PC-3 (cell line): ENCODE results near the gene IL1B. TPM values are rescaled to one million over a fixed set of nuclear protein-coding genes. Genes with fewer than 3 reads are reported as not detected.

Experiments
- ATAC-seq: fragments of 200-7000 bp; cut with Tn5 transposase; 2 replicates; pipeline ENCODE4 v1.9.1; 2020; ENCODE audit warnings: mild to moderate bottlenecking, moderate library complexity
- BruUV-seq: library from RNA; stranded (reverse); fragments of 400-500 nt; replicated peaks from 2 replicates; lab custom pipeline; 2021; lab: Mats Ljungman, UMichigan
- CTCF ChIA-PET: fragments of 300-600 bp; sonication (Branson Sonifier 250); formaldehyde crosslinking; loops from one replicate; lab custom pipeline; 2022; ENCODE audit warnings: antibody characterized with exemption; lab: Charles Lee
- POLR2A ChIA-PET: fragments of 300-600 bp; sonication (Branson Sonifier 250); formaldehyde crosslinking; loops from one replicate; lab custom pipeline; 2022; ENCODE audit warnings: antibody characterized with exemption; ENCODE audit not compliant: unreplicated experiment; lab: Charles Lee
- DNase-seq: peaks from one replicate; pipeline ENCODE4 v3.0.0-alpha.2; 2015
- H2AFZ ChIP-seq: fragments of 300-600 bp; sonication (generic); 2 replicates; pipeline ENCODE4 v1.6.0; 2016; ENCODE audit warnings: antibody characterized with exemption, low read length
- H3F3A ChIP-seq: fragments of 300-600 bp; sonication (generic); one replicate; pipeline ENCODE4 v1.6.0; 2017; ENCODE audit warnings: antibody characterized with exemption, low read length, control low read depth, mild to moderate bottlenecking; ENCODE audit not compliant: unreplicated experiment
- H3K27ac ChIP-seq: fragments of 300-600 bp; sonication (generic); 2 replicates; pipeline ENCODE4 v1.5.1; 2016; ENCODE audit warnings: mild to moderate bottlenecking, low read length
- H3K27me3 ChIP-seq: fragments of 300-600 bp; sonication (generic); 2 replicates; pipeline ENCODE4 v1.6.1; 2016; ENCODE audit warnings: low read length, mixed read lengths
- H3K36me3 ChIP-seq: fragments of 300-600 bp; sonication (generic); 2 replicates; pipeline ENCODE4 v1.6.1; 2016; ENCODE audit warnings: low read depth, mixed run types, low read length, mixed read lengths
- H3K4me1 ChIP-seq: fragments of 300-600 bp; sonication (generic); 2 replicates; pipeline ENCODE4 v1.5.1; 2016; ENCODE audit warnings: low read length; ENCODE audit not compliant: insufficient read depth
- H3K4me2 ChIP-seq: fragments of 300-600 bp; sonication (generic); 2 replicates; pipeline ENCODE4 v1.6.0; 2016; ENCODE audit warnings: low read length
- H3K4me3 ChIP-seq: fragments of 300-600 bp; sonication (generic); 2 replicates; pipeline ENCODE4 v1.5.1; 2016; ENCODE audit warnings: mild to moderate bottlenecking, low read length, mixed read lengths
- H3K79me2 ChIP-seq: fragments of 300-600 bp; sonication (generic); 2 replicates; pipeline ENCODE4 v1.6.1; 2017; ENCODE audit warnings: low read length, mixed read lengths
- H3K9ac ChIP-seq: fragments of 300-600 bp; sonication (generic); 2 replicates; pipeline ENCODE4 v1.6.0; 2016; ENCODE audit warnings: mild to moderate bottlenecking, low read length
- H3K9me2 ChIP-seq: fragments of 300-600 bp; sonication (generic); replicated peaks from 2 replicates; pipeline ENCODE4 v1.6.1; 2016; ENCODE audit warnings: mixed run types, low read length, mixed read lengths
- H3K9me3 ChIP-seq: fragments of 300-600 bp; sonication (generic); 2 replicates; pipeline ENCODE4 v1.6.1; 2016; ENCODE audit warnings: low read length, mixed read lengths
- H4K20me1 ChIP-seq: fragments of 300-600 bp; sonication (generic); 2 replicates; pipeline ENCODE4 v1.6.1; 2016; ENCODE audit warnings: low read length, mixed read lengths
- CTCF ChIP-seq: fragments of 300-600 bp; sonication (generic); conservative IDR thresholded peaks from 2 replicates; pipeline ENCODE4 v1.5.1; 2017; ENCODE audit warnings: antibody characterized with exemption, low read depth, mild to moderate bottlenecking, low read length
- EZH2 ChIP-seq: fragments of 300-600 bp; sonication (generic); IDR thresholded peaks from one replicate; pipeline ENCODE4 v1.6.1; 2017; ENCODE audit warnings: antibody characterized with exemption, mild to moderate bottlenecking, low read length; ENCODE audit not compliant: unreplicated experiment
- EZH2phosphoT487 ChIP-seq: fragments of 300-600 bp; sonication (generic); IDR thresholded peaks from 2 replicates; pipeline ENCODE4 v1.6.1; 2018; ENCODE audit warnings: mild to moderate bottlenecking, antibody characterized with exemption, low read length, borderline replicate concordance
- intact Hi-C: fragments of 100-400 bp; cut with micrococcal nuclease; formaldehyde crosslinking; loops from 2 replicates; pipeline ENCODE4 v1.9.0; 2023
- total RNA-seq: library from RNA; depleted of rRNA; stranded (reverse); fragments of >200 nt; gene quantifications from 2 replicates; pipeline ENCODE4 v1.2.3, GENCODE V29; 2014

Gene IL1B
- total RNA-seq, 1 experiment from 2014 or later, result 67.5 TPM

DNA sequence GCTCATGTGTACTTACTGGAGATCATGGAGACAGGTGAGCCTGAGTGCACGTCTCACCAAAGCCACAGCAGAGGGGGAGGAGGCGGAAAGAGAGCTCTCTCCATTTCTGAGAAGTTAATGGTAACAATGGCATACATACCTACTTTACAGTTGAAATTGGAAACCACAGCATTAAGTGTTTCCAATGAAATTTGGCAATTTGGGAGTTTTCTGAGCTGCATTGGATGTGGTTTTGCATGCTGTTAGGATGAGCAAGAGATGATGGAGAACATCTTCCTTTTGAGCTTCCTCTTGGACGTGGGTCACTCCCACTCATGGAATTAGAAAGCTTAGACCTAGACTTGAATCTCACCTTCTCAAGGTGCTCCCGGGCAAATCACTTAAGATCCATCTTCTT lies 48.9 kb upstream of the IL1B start:
- POLR2A ChIA-PET, result no interaction called here
- no peaks in the 10 kb centered on the region for H3K9me3 ChIP-seq
- H4K20me1 ChIP-seq, result no peaks in the 10 kb centered on the region
- no peak overlapping the region for H3K4me2 ChIP-seq
- intact Hi-C loops, result no loop called here
- no peaks in the 10 kb centered on the region for H3K9me2 ChIP-seq
- CTCF ChIA-PET, result interaction anchor here (2.0 kb wide), 1 partner anchor 135 kb away, joined by 9 read pairs; no protein-coding TSS in a partner anchor
- no peaks in the 10 kb centered on the region for H3K79me2 ChIP-seq
- TF ChIP-seq EZH2phosphoT487 (no peak), CTCF (no peak), EZH2 (no peak)
- no TSS peak for BruUV-seq
- no peaks in the 10 kb centered on the region for H3K27me3 ChIP-seq
- DNase-seq (peak; percentile 22), ATAC-seq (no peak)
- no peak overlapping the region for H3K9ac ChIP-seq
- H3K4me3 ChIP-seq, result no peak overlapping the region
- peaks cover 28% of the 10 kb centered on the region for H3K4me1 ChIP-seq
- H3F3A ChIP-seq, result no peaks in the 10 kb centered on the region
- H2AFZ ChIP-seq, result 0 out of 2 replicates have a peak overlapping the region, but pooled peaks have one; percentile 33
- no peaks in the 10 kb centered on the region for H3K36me3 ChIP-seq
- H3K27ac ChIP-seq, result peak overlapping the region; percentile 15; the same call in 1 of the 2 replicates

DNA sequence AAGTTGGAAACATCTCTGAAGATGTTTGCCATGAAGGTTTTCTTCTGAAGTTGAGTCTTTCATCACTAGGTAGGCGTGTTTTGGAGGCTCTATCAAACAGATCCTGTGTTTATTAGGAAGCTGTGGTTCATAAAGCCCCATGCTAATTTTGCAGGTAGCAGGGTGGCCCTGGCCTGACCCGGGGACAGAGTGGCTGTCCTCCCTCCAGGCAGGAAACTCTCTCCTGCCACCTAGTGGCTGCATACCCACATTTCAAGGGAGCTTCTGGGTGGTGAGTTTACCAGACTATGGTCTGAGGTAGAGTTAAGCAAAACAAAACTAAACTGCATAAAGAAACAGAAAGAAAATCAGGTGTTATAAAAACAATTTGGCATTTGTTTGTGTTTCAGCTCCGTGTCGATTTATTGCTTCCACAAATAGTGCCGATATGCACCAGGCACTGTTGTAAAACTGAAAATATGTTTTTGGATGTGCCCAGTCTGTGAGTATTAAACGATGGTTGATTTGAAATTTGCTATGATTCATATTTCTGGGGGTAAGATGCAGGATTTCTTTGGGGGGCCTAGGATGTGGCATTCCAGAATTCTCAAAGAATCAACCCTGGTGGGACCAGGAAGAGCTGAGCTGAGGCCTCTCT lies 48.4 kb upstream of the IL1B start:
- ATAC-seq (peak; percentile 27; the same call in 1 of the 2 replicates), DNase-seq (peak; percentile 80)
- H2AFZ ChIP-seq, result 0 out of 2 replicates have a peak overlapping the region, but pooled peaks have one; percentile 33
- BruUV-seq, result no TSS peak
- no peaks in the 10 kb centered on the region for H3F3A ChIP-seq
- ChIA-PET CTCF (interaction anchor here (2.0 kb wide), 1 partner anchor 135 kb away, joined by 9 read pairs; no protein-coding TSS in a partner anchor), POLR2A (interaction anchor here (0.6 kb wide), 1 partner anchor 17 kb away, joined by 3 read pairs; no protein-coding TSS in a partner anchor)
- H3K9me2 ChIP-seq, result no peaks in the 10 kb centered on the region
- H3K27ac ChIP-seq, result peak overlapping the region; percentile 31
- intact Hi-C loops, result no loop called here
- H4K20me1 ChIP-seq, result no peaks in the 10 kb centered on the region
- peaks cover 33% of the 10 kb centered on the region for H3K4me1 ChIP-seq
- TF ChIP-seq CTCF (peak; percentile 97), EZH2 (no peak)
- no peaks in the 10 kb centered on the region for H3K79me2 ChIP-seq
- no peaks in the 10 kb centered on the region for H3K36me3 ChIP-seq
- H3K4me3 ChIP-seq, result no peak overlapping the region
- H3K27me3 ChIP-seq, result no peaks in the 10 kb centered on the region
- no peak overlapping the region for H3K4me2 ChIP-seq
- H3K9ac ChIP-seq, result no peak overlapping the region
- H3K9me3 ChIP-seq, result no peaks in the 10 kb centered on the region

DNA sequence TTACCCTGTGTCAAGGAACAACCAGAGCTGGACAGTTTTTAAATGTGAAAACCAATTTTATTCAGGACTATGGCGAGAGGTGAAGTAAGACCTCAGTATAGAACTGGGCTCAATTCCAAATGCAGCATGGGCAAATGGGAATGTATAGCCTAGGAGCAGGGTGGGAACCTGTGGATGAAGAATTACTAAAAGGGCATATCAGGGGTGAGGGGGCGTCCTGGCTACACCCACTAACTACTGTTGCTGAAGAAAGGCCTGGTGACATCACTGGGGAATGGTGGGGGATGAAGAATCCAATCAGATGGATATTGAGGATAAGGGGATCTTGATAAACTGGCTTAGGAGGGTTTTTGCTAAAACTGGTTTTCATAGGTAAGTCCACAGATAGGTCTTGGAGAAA lies 47.1 kb upstream of the IL1B start:
- TF ChIP-seq EZH2phosphoT487 (no peak), CTCF (no peak), EZH2 (no peak)
- H3K4me2 ChIP-seq, result no peak overlapping the region
- H3K9ac ChIP-seq, result no peak overlapping the region
- H4K20me1 ChIP-seq, result no peaks in the 10 kb centered on the region
- H3K9me3 ChIP-seq, result no peaks in the 10 kb centered on the region
- H3K79me2 ChIP-seq, result no peaks in the 10 kb centered on the region
- DNase-seq (no peak), ATAC-seq (no peak)
- POLR2A ChIA-PET, result no interaction called here
- H3K27me3 ChIP-seq, result no peaks in the 10 kb centered on the region
- intact Hi-C loops, result no loop called here
- no peaks in the 10 kb centered on the region for H3K9me2 ChIP-seq
- no TSS peak for BruUV-seq
- no peak overlapping the region for H3K4me3 ChIP-seq
- no peak overlapping the region for H3K27ac ChIP-seq
- no peak overlapping the region for H2AFZ ChIP-seq
- no peaks in the 10 kb centered on the region for H3K36me3 ChIP-seq
- no peaks in the 10 kb centered on the region for H3F3A ChIP-seq
- CTCF ChIA-PET, result no interaction called here
- peaks cover 41% of the 10 kb centered on the region for H3K4me1 ChIP-seq
